Smooth muscle cell of the brain vasculature (primary cell): ENCODE results near the gene SPATA12.

Source experiments
- DNase-seq: peaks from one replicate; pipeline ENCODE4 v3.0.0-alpha.2; 2012; ENCODE audit warnings: low read depth, low spot score

The SPATA12 gene

DNA sequence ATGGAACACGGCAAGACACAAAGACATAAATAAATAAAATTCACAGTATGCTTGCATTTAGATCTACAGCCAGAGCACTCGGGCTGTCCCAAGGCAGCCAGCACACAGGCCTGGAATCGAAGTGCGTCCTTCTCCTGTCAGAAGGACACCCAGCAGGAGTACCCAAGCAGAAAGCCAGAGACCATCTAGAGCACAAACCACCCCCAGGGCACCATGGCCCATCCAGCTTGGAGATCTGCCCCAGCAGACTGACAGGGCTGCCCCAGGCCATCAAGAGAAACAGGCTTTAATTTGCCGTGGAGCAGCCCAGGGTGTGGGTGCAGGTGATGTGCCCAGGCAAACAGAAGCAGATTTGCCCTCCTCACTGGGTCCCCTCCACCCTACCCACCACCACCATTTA lies 7.8 kb upstream of the SPATA12 start:
- DNase-seq, result no peak

GRCh38 chr3:57053122-57053521 lies 7.3 kb upstream of the SPATA12 start:
- no peak for DNase-seq

- DNase-seq, result no peak
These were observed 3.1 kb upstream of the SPATA12 start for GRCh38 chr3:57057351-57057750.

DNA sequence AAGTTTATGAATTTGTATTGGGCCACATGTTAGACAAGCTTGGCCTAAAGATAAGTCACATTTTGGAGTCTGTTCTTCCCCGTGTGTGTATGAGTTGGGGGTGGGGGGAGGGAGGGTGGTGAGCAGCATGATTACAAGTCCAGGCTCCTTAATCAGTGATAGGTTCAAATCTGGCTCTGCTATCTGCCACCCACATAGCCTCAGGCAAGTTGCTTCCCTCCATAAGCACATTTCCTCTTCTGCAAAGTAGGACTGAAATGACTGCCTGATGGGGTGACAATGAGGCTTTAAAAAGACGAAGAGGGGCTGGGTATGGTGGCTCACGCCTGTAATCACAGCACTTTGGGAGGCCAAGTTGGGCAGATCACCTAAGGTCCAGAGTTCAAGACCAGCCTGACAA lies 1.1 kb upstream of the SPATA12 start:
- no peak for DNase-seq

DNA sequence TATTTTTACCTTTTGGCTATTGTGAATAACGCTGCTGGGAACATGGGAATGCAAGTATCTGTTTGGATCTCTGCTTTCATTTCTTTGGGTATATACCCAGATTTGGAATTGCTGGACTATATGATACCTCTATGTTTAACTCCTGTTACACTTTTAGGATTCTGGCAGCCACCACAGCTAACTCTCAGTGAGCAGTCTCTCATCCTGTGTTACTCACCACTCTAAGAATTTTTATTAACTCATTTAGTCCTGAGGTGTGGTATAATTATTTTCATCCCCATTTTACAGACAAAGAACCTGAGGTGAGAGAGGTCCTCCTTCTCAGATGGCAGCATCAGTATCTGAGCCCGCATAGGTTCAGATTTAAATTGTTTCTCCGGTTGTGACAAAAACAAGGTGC lies 1.1 kb downstream of the SPATA12 start:
- DNase-seq, result no peak

- DNase-seq, result no peak
These were observed 1.7 kb downstream of the SPATA12 start for GRCh38 chr3:57062101-57062631.

- DNase-seq, result no peak
These were observed 2.6 kb downstream of the SPATA12 start for GRCh38 chr3:57063032-57063431.

DNA sequence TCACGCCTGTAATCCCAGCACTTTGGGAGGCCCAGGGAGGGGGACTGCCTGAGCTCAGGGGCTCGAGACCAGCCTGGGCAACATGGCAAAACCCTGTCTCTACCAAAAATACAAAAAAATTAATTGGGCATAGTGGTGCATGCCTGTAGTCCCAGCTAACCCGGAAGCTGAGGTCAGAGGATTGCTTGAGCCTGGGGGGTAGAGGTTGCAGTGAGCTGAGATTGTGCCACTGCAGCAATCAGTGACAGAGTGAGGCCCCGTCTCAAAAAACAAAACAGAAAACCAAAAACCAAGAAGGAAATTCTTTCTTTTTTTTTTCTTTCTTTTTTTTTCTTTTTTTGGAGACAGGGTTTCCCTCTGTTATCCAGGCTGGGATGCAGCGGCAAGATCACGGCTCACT lies 3.5 kb downstream of the SPATA12 start:
- DNase-seq, result no peak

DNA sequence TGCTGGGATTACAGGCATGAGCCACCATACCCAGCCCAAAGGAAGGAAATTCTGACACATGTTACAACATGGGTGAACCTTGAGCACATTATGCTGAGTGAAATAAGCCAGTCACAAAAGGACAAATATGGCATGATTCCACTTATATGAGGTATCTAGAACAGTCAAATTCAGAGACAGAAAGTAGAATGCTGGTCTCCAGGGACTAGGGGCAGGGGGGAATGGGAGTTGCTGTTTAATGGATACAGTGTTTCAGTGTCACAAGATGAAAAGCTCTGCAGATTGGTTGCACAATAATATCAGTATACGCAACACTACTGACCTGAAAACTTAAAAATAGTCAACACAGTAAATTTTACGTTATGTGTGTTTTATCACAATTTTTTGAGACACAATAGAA lies 4.1 kb downstream of the SPATA12 start:
- no peak for DNase-seq

DNA sequence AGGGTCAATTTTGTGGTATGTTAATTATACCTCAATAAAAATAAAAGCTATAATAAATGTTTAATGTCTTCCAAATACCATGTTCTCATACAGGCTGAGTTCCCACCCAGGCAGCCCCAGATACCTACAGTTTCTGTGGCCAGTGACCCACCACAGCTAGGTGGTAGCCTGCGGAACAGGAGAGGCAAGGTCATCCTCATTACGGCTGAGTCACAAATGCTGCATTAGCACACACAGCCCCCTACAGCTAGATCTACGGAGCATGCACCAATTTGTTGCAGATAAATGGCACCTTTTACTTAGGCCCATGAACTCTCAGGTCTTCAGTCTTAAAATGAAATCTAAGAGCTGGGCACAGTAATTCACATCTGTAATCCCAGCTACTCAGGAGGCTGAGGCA lies 5.1 kb downstream of the SPATA12 start:
- DNase-seq, result no peak

DNA sequence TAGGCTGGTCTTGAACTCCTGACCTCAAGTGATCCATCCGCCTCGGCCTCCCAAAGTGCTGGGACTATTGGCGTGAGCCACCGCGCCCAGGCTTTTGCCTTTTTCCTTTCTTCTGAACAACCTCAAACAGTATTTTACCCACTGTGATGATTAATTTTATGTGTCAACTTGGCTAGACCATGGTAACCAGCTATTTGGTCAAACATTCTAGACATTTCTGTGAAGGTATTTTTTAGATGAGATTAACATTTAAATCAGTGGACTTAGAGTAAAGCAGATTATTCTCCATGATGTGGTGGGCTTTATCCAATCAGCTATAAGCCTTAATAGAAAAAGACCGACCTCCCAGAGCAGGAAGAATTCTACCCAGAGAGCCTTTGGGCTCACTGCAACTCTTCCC lies 6.0 kb downstream of the SPATA12 start:
- DNase-seq, result no peak

- peak; percentile 45 for DNase-seq
These were observed 8.1 kb downstream of the SPATA12 start for GRCh38 chr3:57068437-57069089.

- no peak for DNase-seq
These were observed 9.0 kb downstream of the SPATA12 start for GRCh38 chr3:57069503-57069902.

- DNase-seq, result no peak
These were observed 13.2 kb downstream of the SPATA12 start for GRCh38 chr3:57073628-57074027.

GRCh38 chr3:57074135-57074534 lies 13.7 kb downstream of the SPATA12 start:
- no peak for DNase-seq

GRCh38 chr3:57076422-57076951 lies 16.0 kb downstream of the SPATA12 start:
- no peak for DNase-seq

- DNase-seq, result no peak
These were observed 17.3 kb downstream of the SPATA12 start for GRCh38 chr3:57077630-57078343.

- no peak for DNase-seq
These were observed 17.8 kb downstream of the SPATA12 start for GRCh38 chr3:57078344-57078634.

GRCh38 chr3:57078635-57079473 lies 18.4 kb downstream of the SPATA12 start:
- DNase-seq, result no peak

GRCh38 chr3:57079474-57079831 lies 19.0 kb downstream of the SPATA12 start:
- DNase-seq, result no peak

- DNase-seq, result no peak
These were observed 19.7 kb downstream of the SPATA12 start for GRCh38 chr3:57080171-57080570.

- no peak for DNase-seq
These were observed 20.7 kb downstream of the SPATA12 start for GRCh38 chr3:57081173-57081572.
